HG03342 (cell line): ENCODE results near the gene PPFIA1.
"Not testable (repeated sequence)": the region's sequence is repeated elsewhere in the genome, so short reads cannot be mapped to it uniquely, and the experiment has no call there.

Experiments
- ATAC-seq: cut with Tn5 transposase; IDR thresholded peaks from one replicate; pipeline ENCODE4 v1.9.1; 2021; ENCODE audit warnings: mild to moderate bottlenecking, moderate library complexity; ENCODE audit not compliant: unreplicated experiment

Gene PPFIA1

DNA sequence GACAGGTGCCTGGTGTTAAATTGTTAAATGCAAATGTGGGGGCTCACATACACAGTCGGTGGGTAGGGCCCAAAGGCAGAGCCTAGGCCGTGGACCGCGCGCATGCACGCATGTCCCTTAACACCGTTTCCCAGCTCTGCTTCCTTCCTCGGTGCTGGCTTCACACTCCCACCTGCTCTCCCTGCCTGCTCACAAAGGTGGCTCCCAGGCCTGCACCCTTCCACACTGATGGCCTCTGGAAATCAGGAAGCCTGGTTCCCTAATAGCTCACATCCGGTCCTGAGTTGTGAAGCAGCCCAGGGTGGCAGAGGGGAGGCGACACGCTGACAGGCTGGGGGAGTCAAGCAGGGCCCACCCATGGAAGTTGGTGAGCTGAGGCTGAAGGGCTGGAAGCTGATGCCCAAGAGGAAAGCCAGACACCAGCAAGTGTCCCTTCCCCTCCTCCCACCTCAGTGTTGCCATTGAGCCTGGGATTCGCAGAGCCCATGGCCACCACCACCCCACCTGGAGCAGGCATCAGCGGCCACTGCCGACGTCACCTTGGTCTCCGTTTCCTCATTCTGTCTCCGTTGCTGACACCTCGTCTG lies 114.2 kb downstream of the PPFIA1 start:
- no peak for ATAC-seq

DNA sequence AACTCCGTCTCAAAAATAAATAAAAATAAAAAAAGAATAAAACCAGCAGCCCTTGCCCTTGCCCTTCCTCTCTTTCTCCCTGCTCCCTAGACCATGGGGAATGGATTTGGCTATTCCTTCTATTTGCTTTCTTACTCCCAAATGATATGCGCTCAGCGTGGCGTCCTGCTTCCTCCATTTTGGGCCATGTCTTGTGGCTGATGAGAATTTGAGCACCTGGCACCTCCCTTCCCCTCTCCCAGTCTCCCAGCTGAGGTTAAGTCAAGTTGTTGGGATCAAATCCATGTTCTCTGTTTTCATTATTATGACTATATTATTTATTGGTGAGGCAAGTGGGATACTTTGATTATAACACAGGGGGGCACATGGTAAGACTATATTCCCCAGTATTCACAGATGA lies 117.1 kb downstream of the PPFIA1 start:
- no peak for ATAC-seq

DNA sequence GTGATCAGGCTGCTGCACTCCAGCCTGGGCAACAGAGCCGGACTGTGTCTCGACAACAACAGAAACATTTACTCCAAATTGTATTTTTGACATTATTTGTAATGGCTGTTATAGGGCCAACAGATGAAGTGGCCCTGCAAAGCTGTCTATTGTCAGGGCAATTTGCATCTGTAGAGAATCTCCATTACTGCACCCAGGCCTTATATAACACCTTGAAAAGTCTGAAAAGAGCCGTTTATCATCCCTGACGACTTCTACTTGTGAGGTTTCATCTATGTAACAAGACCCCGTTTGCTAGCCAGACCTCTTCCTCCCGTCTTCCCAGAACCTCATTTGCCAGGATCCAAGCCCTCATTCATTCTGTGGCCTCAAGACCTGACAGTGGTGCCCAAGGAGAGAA lies 118.7 kb downstream of the PPFIA1 start:
- no peak for ATAC-seq

DNA sequence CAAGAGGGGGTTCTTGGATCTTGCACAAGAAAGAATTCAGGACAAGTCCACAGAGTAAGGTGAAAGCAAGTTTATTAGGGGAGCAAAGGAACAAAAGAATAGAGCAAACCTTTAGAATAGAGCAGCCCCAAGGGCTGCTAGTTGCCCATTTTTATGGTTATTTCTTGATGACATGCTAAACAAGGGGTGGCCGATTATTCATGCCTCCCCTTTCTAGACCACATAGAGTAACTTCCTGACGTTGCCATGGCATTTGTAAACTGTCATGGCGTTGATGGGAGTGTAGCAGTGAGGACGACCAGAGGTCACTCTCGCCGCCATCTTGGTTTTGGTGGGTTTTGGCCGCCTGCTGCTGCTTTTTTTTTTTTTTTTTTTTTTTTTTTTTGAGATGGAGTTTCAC lies 120.4 kb downstream of the PPFIA1 start:
- not testable (repeated sequence) for ATAC-seq

DNA sequence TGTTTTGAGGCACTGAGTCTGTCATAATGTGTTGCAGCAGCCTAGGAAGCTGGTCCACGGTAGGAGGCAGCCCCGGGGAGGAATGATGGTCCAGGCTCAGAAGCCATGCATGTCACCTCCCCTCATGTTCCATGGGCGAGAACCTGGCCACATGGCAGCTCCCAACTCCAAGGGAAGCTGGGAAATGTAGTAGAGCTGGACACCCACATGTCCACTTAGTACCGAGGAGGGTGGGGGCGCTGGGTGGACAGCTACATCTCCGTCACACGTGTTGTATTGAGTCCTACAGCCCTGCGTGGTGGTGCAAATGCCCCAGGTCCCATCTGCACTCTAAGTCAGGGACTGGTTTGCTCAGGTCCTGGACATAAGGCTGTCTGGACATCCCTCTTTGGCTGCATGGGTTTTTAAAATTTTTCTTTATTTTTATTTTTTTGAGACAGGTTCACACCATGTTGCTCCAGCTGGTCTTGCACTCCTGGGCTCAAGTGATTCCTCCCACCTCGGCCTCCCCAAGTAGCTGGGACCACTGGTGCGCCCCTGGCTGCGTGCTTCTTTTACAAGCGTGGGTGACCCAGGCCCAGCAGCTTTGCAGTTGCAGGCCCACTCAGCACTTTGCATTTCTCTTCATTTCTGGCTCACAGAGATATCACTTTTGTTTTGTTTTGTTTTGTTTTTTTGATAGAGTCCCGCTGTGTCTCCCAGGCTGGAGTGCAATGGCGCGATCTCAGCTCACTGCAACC lies 123.9 kb downstream of the PPFIA1 start:
- no peak for ATAC-seq

DNA sequence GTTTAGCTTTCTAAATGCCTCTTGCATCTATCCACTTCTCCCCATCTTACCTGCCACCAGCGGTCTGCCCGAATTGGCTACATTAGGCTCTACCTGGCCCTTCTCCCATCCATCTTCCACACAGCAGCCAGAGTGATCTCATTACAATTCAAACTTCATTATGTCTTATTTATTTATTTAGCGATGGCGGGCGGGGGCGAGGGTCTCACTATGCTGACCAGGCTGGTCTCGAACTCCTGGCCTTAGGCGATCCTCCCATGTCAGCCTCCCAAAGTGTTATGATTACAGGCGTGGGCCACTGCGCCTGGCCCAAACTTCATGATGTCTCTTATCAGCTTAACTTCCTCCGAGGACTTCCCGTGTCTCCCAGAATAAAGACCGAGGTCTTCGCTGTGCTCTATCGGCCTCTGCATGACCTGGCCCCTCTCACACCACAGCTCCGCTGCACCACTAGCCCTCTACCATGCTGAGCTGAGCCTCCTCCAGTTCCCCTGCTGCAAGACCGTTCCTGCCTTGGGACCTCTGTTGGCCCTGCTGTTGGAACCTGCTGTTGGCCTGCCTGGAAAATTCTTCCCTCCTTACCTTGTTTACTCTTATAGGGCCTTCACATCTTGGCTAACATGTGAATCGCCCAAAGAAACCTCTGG lies 127.0 kb downstream of the PPFIA1 start:
- no peak for ATAC-seq

DNA sequence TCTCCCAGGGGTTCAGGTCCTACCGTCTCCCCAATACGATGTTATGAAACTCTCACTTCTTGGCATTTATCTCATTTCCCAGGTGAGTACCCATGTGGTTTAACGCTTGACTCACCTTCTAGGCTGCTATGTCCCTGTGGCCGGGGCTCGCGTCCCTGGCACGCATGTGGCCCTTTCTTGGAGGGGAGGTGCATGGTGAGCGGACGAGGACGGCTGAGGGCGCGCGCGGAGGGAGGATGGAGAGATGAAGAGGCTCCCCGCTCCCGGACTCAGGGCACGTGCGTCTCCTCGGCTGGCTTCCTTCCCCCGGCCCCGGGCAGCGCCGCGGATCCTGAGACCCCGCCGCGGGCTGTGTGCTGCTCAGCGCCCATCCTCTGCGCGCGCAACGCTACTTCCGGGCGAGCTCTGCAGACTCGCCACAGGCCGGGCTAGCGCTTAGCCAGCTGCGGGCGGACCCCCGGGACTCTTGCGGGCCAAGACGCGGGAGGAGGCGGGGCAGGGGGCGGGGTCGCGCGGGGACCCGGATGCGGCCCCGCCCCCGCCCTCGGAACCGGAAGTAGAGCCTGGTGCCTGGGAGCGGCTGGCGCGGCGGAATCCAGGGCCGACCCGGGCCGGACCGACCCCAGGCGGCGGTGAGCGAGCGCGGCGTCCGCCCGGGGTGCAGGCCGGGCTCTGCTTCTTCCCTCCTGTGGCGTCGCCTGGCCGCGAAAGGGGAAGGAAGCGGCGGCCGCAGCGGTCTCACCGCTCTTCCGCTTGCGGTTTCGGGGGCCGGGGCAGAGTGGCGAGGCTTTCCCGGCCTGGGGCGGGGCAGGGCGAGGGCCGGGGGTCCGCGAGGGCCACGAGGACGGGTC lies 127.7 kb downstream of the PPFIA1 start, which contains the start of gene CTTN:
CTTN (plus strand) TSS at position 547 of the 851 bp plus-strand sequence. CDS start 8,769 bp downstream, outside the sequence.
- ATAC-seq, result no peak

DNA sequence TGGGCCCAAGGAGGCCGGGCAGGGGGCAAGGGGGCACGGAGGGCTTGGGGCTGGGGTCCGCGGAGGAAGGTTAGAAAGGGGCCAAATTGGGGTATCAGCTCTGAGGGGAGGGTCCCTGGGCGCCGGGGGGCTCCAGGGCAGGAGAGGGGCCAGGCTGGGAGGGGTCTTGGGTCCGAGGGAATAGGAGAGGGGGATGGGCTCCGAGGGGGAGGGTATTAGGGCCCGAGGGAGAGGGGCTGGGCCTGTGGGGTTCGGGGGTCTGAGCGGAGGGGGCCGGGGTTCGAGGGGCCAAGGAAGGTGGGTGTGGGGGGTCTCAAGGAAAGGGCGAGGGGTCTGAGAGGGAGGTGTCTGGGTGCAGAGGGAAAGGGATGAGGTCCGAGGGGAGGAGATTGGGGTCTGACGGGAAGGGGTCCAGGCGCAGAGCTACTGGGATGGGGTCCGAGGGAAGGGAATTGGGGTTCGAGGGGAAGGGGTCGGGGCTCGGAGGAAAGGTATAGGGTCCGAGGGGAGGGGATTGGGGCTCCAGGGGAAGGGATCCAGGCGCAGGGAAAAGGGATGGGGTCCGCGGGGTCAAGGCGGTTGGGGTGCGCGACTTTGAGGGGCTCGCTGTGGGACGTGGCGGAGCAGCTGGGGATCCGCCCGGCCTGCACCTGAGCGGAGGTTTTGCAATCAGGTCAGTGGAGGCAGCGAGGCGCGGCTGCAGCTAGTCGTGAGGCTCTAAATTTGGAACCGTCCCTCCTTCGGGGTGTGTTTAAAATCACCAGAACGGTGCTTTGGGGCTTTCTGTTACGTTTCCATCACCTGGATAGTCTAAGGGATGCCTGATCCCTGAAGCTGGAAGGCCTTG lies 128.6 kb downstream of the PPFIA1 start:
- ATAC-seq, result no peak

DNA sequence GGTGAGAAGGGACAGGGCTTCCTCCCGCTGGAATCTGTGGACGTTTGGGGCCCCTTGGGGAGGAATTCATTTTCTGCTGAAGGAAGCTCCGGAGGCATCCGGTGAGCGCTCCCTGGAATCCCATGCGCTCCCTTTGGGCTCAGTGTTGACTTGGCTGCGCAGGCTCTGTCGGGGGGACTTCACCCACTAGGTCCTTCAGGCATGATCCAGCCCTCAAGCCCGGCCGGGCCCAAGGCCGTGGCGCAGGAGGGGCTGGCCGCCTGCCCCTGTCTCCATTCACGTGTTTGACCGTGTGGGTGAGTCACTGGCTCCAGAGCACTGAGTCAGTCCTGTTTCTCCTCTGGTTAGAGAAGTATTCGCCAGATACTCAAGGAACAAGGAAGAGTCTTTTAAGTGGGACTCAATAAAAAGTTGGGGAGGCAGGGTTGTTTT lies 129.2 kb downstream of the PPFIA1 start:
- ATAC-seq, result no peak

DNA sequence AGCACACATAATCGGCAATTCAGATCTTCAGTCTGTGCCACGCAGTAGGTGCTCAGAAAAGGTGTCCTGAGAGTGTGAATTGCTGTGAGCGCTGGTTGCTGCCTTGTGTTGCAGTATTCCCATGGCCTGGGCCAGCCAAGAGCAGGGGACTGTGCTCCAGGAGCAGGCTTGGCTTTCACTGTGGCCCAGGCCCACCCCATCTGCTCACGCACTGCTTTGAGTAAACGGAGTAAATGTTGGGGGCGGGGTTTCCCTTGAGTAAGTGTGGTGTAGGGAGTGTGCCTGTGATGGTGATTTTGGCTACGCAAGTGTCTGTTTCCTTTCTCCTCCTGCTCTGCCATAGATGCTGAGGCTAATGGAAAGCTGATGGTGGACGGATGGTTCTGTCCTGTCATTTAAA lies 130.2 kb downstream of the PPFIA1 start:
- ATAC-seq, result no peak

DNA sequence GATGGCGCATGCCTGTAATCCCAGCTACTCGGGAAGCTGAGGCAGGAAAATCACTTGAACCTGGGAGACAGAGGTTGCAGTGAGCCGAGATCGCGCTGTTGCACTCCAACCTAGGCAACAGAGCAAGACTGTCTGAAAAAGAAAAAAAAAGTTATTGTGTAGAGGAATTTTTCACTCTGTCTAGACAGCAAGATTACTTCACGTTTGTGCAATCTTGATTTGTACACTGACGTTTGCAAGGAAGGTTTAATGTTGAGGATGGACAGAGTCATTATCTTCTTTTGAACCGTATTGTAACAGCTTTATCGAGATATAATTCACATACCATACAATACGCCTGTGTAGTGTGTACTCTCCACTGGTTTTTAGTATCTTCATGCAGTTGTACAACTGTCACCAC lies 131.5 kb downstream of the PPFIA1 start:
- no peak for ATAC-seq

DNA sequence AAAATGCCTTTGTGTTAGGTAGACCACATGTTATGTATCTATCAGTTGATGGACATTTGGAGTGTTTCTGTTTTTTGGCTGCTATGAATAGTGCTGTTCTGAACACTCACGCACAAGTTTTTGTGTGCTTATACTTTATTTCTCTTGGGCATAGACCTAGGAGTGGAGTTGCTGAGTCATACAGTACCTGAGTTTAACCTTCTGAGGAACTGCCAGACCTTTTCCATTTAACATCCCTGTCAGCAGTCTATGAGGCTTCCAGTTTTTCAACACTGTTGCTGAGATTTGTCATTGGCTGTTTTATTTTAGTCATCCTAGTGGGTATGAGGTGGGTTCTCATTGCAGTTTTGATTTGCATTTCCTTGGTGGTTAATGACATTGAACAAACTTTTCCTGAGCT lies 132.2 kb downstream of the PPFIA1 start:
- no peak for ATAC-seq

DNA sequence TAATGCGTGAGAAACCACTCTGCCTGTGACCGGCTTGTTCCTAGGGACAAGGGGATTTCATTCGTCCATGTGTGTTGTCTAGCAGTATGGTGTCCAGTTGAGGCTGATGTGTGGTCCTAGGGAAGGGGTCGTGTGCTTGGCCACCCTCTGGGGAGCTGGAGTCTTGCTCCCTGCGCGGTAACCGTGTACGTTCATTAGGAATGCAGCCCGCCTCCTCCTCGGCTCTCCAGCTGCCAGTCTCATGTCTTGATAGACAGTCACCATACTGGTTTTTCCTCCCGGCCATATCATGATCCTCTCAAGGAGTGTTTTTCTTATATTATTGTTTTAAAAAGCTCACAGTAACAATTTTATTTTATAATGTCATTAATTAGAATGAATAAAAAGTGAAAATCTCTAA lies 133.8 kb downstream of the PPFIA1 start:
- ATAC-seq, result no peak

DNA sequence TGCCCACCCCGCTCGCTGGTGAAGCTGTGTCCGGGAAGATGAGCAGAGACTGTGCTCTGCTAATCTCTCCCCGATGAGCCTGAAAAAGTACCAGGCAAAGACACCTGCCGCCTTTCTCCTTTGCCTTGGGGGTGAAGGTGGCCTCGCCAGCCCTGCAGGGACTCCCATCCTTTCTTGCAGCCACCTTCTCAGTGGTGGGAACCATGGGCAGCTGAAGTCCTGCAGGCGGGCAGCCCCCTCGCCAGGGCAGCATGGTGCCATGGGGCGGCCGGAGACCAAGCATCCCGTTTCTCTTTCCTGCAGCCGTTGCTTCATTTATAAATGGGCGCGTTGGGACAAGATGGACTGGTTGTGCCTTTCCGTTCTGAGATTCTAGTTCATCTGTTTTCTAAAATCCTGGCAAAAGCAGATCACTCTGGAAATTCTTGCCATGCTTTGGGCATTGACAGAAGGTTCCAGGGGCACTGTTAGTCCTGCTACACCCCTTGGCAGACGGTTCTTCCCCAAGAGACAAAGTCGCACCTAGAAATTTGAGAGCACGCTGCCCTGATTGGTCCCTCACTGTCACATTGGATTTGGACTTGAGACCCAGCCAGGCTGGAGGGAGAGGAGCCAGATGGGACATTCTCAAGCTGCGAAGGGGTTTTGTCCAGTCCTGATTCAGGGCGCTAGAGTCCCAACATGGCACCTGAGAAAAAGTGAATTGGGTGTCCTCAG lies 135.3 kb downstream of the PPFIA1 start:
- no peak for ATAC-seq

DNA sequence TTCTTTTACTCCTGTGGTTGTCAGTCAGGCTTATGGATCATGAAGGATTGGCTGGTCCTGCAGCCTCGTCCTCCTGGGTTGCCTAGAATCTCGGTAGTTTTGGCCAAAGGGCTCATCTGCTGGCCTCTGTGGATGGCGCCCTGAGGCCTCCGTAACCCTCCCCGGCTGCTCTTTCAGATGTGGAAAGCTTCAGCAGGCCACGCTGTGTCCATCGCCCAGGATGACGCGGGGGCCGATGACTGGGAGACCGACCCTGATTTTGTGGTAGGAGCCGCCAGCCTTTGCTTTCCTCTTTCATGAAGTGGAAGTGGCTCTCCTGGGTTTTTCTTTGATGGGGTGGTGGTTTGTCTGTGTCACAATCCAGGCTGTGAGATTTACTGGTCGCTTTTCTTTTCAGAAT lies 136.6 kb downstream of the PPFIA1 start:
- no peak for ATAC-seq

DNA sequence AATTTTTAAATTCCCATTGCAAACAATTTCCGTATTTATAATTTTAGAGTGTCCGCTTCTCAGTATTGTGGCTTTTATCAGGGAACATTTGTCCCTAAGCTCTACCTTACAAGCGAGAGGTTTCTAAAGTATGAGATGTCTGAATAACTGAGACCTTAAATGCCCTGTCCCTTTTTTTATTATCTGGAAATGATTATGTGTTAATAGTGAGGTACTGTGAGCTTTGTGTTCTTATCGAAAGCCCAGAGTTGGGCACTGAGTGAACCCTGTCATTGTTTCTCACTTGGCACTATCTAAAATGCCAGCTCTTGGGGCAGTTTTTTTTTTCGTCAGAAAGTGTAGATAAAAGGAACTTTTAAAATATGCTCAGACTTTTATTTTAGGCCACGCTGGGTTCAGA lies 137.3 kb downstream of the PPFIA1 start:
- no peak for ATAC-seq

DNA sequence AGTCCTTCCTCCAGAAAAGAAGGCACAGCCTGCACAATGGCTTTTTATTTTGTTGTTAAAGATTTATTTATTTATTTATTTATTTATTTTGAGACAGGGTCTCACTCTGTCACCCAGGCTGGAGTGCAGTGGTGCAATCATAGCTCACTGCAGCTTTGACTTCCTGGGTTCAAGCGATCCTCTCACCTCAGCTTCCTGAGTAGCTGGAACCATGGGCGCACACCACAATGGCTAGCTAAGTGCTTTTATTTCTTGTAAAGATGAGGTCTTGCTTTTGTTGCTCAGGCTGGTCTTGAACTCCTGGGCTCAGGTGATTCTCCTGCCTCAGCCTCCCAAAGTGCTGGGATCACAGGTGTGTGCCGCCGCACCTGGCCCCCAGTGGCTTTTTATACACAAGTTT lies 137.8 kb downstream of the PPFIA1 start:
- ATAC-seq, result not testable (repeated sequence)

DNA sequence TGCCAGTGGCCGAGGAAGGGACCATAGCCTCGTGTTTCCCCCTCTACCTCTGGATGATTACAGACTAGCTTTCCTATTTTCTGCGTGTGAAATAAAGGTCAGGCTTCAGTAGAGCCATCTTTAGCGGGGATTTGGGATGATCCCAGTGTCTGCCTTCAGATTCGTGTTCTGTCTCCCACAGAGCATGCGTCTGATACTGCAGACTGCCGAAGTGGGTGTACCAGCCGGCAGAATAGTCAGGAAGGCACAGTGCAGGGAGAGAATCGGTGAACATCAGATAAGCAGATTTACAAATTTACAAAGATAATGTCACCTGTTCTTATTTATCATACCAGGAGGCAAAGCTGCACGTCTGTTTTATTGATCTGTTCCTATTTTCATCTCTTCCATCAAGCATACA lies 138.9 kb downstream of the PPFIA1 start:
- ATAC-seq, result no peak

DNA sequence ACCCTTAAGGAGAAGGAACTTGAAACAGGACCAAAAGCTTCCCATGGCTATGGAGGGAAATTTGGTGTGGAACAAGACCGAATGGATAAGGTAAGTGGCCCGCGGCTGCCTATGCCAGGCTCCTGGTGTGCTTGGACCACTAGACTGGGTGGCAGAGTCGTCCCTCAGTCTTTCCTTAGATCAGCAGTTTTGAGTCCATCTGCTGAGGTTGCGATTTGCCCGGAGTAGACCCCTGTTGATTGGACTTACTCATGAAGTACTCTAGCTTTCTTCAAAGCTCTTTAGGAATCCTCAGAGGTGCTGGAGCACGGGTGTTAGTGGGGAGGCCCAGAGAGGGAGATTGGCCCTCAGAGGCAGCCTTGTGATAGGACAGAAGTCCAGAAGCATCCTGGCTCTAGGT lies 139.4 kb downstream of the PPFIA1 start:
- no peak for ATAC-seq
